SU-DHL-6 (cell line): ENCODE data around the gene SH3GLB1.

Experiments
- H2AFZ ChIP-seq: fragments of 200-600 bp; sonication (generic); 2 replicates; pipeline ENCODE4 v1.6.1; 2014; ENCODE audit warnings: low read depth, mild to moderate bottlenecking, moderate library complexity, mixed read lengths, antibody characterized with exemption, low read length; ENCODE audit not compliant: severe bottlenecking
- H3F3A ChIP-seq: fragments of 200-600 bp; shearing (Covaris generic); 2 replicates; pipeline ENCODE4 v1.6.0; 2016; ENCODE audit warnings: antibody characterized with exemption, mild to moderate bottlenecking; ENCODE audit not compliant: insufficient read depth
- H3K27ac ChIP-seq: fragments of 200-600 bp; sonication (generic); 2 replicates; pipeline ENCODE4 v1.5.1; 2016; ENCODE audit warnings: low read depth, mild to moderate bottlenecking, low read length, moderate library complexity, mixed read lengths
- H3K27me3 ChIP-seq: fragments of 200-600 bp; sonication (generic), shearing (Covaris generic); 2 replicates; pipeline ENCODE4 v1.6.0; 2014; ENCODE audit warnings: mild to moderate bottlenecking, low read length
- H3K36me3 ChIP-seq: fragments of 200-600 bp; sonication (generic); 2 replicates; pipeline ENCODE4 v1.6.1; 2014; ENCODE audit warnings: mild to moderate bottlenecking, low read length, mixed read lengths
- H3K4me2 ChIP-seq: fragments of 300-600, 200-600 bp; shearing (Covaris generic), sonication (generic); 2 replicates; pipeline ENCODE4 v1.6.0; 2014; ENCODE audit warnings: low read length, low read depth, mild to moderate bottlenecking; ENCODE audit not compliant: poor library complexity, severe bottlenecking
- H3K4me3 ChIP-seq: fragments of 200-600 bp; sonication (generic); 2 replicates; pipeline ENCODE4 v1.5.1; 2014; ENCODE audit warnings: antibody characterized with exemption, low read length, mild to moderate bottlenecking, mixed read lengths; ENCODE audit not compliant: insufficient read depth, poor library complexity, severe bottlenecking
- H3K79me2 ChIP-seq: fragments of 200-600 bp; sonication (generic); 2 replicates; pipeline ENCODE4 v1.6.1; 2014; ENCODE audit warnings: mild to moderate bottlenecking, low read length, moderate library complexity; ENCODE audit not compliant: insufficient read depth
- H3K9ac ChIP-seq: fragments of 200-600 bp; sonication (generic); 2 replicates; pipeline ENCODE4 v1.7.0; 2014; ENCODE audit warnings: mild to moderate bottlenecking, low read length
- H3K9me2 ChIP-seq: fragments of 200-600 bp; sonication (generic); replicated peaks from 2 replicates; pipeline ENCODE4 v1.6.1; 2014; ENCODE audit warnings: low read length; ENCODE audit not compliant: insufficient read depth
- H3K9me3 ChIP-seq: fragments of 200-600 bp; sonication (generic); 2 replicates; pipeline ENCODE4 v1.6.1; 2014; ENCODE audit warnings: low read length, mixed read lengths; ENCODE audit not compliant: insufficient read depth
- H4K20me1 ChIP-seq: fragments of 200-600 bp; sonication (generic); 2 replicates; pipeline ENCODE4 v1.6.1; 2014; ENCODE audit warnings: low read depth, mild to moderate bottlenecking, antibody characterized with exemption, low read length, moderate library complexity, mixed read lengths
- CTCF ChIP-seq: fragments of 200-600 bp; sonication (generic); IDR thresholded peaks from one replicate; pipeline ENCODE4 v1.5.1; 2017; ENCODE audit warnings: antibody characterized with exemption, mild to moderate bottlenecking, low read length, moderate library complexity; ENCODE audit not compliant: insufficient read depth, poor library complexity, severe bottlenecking
- EZH2phosphoT487 ChIP-seq: fragments of 200-600 bp; sonication (generic), shearing (Covaris generic); conservative IDR thresholded peaks from 2 replicates; pipeline ENCODE4 v1.6.1; 2018; ENCODE audit warnings: mild to moderate bottlenecking, antibody characterized with exemption, low read length, moderate library complexity, mixed read lengths

SH3GLB1 gene

GRCh38 chr1:86731416-86731815 is 27.0 kb downstream of the SH3GLB1 start:
- H3K36me3 ChIP-seq: peaks cover 30% of the 10 kb centered on the region
- no peaks in the 10 kb centered on the region for H3K79me2 ChIP-seq
- no peaks in the 10 kb centered on the region for H3K9me2 ChIP-seq

GRCh38 chr1:86733340-86733739 is 29.0 kb downstream of the SH3GLB1 start:
- Histone ChIP-seq H3K4me2 (no peak overlapping the region), H3K9me2 (no peaks in the 10 kb centered on the region), H3K4me3 (no peak overlapping the region), H3K79me2 (no peaks in the 10 kb centered on the region), H3F3A (no peaks in the 10 kb centered on the region; the same call in 1 of the 2 replicates), H4K20me1 (no peaks in the 10 kb centered on the region), H3K36me3 (peaks cover 34% of the 10 kb centered on the region), H2AFZ (no peak overlapping the region), H3K9ac (no peak overlapping the region), H3K27ac (no peak overlapping the region), H3K27me3 (no peaks in the 10 kb centered on the region), H3K9me3 (no peaks in the 10 kb centered on the region)
- TF ChIP-seq CTCF (no peak), EZH2phosphoT487 (no peak)

More at GRCh38 chr1:86731416-86731815, 27.0 kb downstream of the SH3GLB1 start:
- Histone ChIP-seq H3K4me3 (no peak overlapping the region), H3F3A (no peaks in the 10 kb centered on the region; the same call in 1 of the 2 replicates), H4K20me1 (no peaks in the 10 kb centered on the region), H3K9ac (no peak overlapping the region), H3K4me2 (no peak overlapping the region), H2AFZ (no peak overlapping the region), H3K27me3 (no peaks in the 10 kb centered on the region), H3K27ac (no peak overlapping the region), H3K9me3 (no peaks in the 10 kb centered on the region)
- TF ChIP-seq EZH2phosphoT487: no peak
- no peak for TF ChIP-seq CTCF

GRCh38 chr1:86739648-86740509 is 35.5 kb downstream of the SH3GLB1 start:
- no peak overlapping the region for H3K4me3 ChIP-seq
- no peaks in the 10 kb centered on the region for H3K79me2 ChIP-seq

More at GRCh38 chr1:86739648-86740509, 35.5 kb downstream of the SH3GLB1 start:
- no peak overlapping the region for H3K9ac ChIP-seq
- H3F3A ChIP-seq: peaks cover 15% of the 10 kb centered on the region
- H3K27me3 ChIP-seq: no peaks in the 10 kb centered on the region
- peaks cover 36% of the 10 kb centered on the region for H3K36me3 ChIP-seq
- H4K20me1 ChIP-seq: no peaks in the 10 kb centered on the region
- no peak overlapping the region for H3K4me2 ChIP-seq
- H2AFZ ChIP-seq: no peak overlapping the region
- no peak overlapping the region for H3K27ac ChIP-seq
- TF ChIP-seq CTCF (no peak), EZH2phosphoT487 (no peak)
- no peaks in the 10 kb centered on the region for H3K9me2 ChIP-seq
- H3K9me3 ChIP-seq: no peaks in the 10 kb centered on the region
